Effector CD4-positive, alpha-beta T cell (primary cell): ENCODE results near the gene RBM38.
A peak's percentile ranks its signal among the peaks of the same experiment; 100 is the strongest.
"Not testable (repeated sequence)": the region's sequence is repeated elsewhere in the genome, so short reads cannot be mapped to it uniquely, and the experiment has no call there.

Experiments
- DNase-seq: peaks from one replicate; pipeline ENCODE4 v3.0.0-alpha.2; 2020

Gene RBM38

DNA sequence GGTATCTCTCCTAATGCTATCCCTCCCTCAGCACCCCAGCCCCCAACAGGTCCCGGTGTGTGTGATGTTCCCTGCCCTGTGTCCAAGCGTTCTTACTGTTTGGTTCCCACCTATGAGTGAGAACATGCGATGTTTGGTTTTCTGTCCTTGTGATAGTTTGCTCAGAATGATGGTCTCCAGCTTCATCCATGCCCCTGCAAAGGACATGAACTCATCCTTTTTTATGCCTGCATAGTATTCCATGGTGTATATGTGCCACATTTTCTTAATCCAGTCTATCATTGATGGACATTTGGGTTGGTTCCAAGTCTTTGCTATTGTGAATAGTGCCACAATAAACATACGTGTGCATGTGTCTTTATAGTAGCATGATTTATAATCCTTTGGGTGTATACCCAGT, 28.3 kb downstream of the RBM38 start:
- DNase-seq, result not testable (repeated sequence)

DNA sequence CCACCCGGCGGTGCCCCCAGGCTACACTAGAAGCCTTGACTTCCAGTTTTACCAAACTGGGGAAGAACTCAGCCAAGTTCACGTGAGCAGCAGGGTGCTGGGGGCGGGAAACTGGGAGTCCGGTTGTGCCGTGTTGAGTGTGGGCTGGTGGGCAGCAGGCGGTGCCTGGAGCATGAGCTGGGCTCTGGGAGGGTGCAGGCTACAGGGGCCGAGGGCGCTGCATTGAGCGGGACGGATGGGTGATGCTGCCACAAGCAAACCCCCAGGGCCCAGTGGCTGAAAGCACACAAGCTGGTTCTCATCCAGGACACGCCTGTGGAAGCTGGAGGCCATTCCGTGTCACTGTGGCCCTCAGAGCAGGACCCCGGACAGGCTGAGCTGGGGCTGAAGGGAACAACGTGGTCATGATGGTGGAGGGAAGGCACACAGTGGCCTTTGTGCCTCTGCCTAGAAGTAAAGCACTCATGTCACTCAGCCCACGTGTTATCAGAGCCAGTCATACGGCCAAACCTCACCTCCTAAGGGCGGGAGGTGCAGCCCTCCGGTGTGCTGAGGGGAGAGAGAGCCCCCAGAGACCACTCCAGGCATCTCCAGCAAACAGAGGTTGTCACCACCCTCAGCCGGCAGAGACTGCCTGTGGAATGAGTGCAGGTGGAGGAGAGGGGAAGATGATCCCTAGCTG, 29.5 kb downstream of the RBM38 start:
- no peak for DNase-seq

DNA sequence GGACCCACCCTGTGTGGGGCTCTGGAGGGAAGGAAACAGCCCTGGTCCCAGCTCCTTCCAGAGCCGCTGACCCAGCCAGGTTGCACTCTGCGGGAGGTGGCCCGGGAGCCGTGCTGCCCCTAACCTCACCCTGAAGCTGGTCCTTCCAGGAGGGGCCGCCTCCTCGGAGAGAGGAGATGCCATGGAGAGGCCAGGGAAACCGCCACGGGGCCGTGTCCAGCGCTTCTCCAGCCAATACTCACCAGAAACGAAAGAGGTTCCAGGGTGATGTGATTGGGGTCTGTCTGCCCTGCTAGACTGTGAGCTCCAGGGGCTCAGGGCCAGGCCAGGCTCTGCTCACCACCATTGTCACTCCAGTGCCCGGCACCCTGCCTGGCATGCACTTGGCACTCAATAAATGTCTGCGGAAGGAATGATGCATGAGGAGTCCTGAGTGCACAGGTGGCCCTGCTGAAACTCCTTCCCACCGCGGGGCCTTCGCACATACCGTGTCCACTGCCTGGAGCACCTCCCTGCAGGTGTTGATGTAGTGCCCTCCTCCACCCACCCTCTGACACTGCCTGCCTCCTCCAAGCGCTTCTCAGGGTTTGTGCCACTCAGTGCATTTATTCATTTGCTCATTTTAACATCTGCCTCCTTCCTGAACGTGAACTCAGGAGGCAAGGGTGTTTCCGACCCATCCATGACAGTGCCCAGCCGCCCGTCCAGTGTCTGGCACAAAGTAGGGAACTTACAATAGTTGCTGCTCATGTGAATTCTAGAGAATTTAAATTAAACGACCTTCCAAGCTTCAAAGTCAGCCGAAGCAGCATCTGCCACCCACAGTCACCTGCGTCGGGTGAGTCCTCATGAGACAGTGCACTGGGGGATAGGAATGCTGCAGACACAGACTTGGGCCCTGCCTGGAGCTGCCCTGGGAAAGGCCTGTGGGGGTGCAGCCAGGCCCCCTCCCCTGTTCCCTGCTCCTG, 30.3 kb downstream of the RBM38 start:
- DNase-seq, result no peak

DNA sequence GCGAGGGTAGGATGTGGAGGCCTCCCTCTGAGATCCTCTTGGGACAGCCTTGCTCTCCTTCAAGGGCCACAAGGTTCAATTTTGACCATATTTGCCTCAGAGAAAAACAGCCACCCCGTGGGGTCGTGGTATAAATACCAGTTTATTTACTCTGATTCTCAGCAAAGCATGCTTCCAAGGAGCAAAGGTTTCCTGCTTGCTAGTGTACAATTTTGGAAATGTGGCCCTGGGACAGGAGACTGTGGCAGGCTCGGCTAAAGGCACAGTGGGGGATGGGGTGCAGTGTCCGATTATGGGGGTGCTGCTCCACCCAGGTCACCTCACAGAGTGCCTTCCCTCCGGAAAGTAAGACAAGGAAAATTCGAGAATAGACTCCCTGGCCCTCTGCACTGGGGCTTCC, 31.1 kb downstream of the RBM38 start:
- DNase-seq, result no peak

DNA sequence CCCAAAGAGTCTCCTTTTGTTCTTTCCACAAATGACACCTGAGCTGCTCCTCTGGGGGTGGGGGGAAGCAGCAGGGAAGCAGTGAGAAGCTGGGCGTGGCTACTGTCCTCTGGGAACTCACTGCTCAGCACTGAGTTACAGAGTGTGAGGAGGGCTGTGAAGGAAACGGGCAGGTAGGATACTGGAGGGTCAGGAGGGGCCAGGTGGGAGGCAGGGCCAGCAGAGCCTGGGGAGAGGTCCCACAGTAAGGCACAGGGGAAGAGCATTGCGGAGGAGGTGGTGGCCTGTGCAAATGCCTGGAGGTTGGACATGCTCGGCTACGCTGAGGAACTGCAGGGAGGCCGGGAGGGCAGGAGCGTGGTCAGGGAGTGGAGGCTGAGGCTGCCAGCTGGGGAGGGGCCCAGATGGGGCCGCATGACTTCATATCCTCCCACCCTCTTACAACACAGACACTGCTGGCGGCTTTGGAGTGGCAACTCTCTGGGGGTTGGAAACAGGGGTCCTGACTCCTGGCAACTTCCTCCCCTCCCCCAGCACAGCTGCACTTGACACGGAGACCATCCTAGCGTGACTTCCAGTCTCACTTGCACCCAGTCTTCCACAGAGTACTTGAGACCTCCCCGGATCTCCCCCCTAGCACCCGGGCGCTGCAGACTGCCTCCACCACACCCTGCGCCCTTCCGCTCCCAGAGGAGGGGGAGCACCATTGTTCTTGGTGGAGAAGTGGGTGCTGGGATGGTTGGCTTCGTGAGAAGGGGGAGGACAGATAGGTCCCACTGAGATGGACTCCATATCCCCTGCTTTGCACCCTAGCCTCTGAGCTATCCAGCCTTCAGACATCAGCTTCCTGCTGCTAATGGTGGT, 34.2 kb downstream of the RBM38 start:
- DNase-seq, result no peak

DNA sequence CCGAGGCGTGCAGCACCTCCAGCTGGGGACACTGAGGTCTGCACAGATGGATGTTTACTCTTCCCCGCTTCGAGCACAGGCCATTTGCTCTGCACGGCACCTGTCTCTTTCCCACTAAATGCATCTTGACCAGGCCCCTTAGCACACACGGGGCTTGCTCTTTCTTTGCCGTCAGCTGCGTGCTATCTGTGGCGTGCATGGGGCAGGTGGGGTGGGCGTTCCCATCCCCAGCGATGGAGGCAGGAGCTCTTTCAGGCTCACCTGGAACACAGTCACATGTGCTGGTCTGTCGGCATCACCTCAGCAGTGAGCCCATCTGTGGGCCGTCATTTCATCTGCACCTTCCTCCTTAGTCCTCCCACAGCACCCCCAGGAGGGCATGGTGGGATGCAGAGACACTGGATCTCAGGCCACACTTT, 35.1 kb downstream of the RBM38 start:
- DNase-seq, result no peak

DNA sequence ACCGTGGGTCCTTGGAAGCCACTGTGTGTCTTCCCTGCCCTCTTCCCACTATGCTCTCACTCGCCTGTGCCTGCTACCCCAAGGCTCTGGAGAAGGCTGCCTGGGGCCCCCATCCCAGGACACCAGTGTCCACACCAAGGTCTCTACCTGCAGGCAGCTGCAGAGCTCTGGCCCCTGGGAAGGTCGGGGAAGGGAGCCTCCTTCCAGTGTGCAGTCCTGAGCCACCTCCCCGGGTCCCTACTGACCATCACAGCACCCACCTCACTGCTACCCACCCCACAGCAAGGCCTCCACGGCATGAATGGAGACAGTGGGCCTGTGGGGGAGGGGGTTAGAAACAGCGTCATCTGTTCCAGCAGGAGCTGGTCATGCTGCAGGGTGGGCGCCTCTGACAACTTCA, 35.6 kb downstream of the RBM38 start:
- no peak for DNase-seq

DNA sequence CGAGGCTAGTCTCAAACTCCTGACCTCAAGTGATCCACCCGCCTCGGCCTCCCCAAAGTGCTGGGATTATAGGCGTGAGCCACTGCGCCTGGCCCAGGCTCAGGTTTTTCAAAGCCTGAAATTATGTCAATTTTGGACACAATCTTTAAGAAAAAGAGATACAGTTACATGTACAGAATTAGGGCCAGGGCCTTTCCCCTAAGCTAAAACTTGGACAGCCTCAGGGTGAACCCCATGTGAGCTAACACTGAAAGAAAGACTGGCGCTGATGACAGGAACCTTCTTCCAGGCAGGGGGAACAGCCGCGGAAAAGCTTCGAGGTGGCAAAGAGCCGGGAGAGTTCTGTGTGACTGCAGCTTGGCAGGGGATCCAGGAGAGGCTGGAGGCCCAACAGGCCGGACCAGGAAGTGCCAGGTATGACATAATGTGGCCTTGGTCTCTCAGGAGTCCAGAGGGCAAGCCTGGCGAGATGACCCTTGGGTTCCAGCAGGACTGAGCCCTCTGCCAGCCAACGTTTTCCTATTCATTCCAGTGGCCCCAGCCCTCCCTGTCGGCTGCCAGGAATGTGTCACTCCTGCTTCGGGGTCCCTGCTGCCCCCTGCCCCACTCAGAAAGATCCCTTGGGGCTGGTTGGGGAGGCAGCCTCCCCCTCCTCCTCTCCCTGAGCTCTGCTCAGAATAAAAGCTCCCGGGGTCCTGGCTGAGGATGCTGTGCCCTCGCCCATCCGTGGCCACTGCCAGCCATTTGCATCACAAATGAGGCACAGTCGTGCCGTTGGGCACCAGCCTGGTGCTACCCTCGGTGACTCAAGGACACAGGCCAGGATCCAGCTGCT, 37.3 kb downstream of the RBM38 start:
- DNase-seq, result no peak

DNA sequence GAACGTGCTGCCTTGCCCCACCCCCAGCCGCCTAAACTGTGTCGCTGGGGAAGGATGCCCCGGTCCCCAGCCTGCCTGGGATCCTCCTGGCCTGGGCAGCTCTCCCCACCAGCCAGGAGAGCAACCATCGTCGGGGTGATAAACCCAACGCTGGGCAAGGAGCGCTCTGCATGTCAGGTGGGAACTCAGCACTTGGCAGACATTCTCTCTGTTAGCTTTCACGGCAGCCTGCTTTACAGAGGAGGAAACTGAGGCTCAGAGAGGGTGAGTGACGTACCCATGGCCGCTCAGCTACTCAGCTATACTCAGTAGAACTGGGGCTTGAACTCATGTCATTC, 37.9 kb downstream of the RBM38 start:
- DNase-seq, result no peak

DNA sequence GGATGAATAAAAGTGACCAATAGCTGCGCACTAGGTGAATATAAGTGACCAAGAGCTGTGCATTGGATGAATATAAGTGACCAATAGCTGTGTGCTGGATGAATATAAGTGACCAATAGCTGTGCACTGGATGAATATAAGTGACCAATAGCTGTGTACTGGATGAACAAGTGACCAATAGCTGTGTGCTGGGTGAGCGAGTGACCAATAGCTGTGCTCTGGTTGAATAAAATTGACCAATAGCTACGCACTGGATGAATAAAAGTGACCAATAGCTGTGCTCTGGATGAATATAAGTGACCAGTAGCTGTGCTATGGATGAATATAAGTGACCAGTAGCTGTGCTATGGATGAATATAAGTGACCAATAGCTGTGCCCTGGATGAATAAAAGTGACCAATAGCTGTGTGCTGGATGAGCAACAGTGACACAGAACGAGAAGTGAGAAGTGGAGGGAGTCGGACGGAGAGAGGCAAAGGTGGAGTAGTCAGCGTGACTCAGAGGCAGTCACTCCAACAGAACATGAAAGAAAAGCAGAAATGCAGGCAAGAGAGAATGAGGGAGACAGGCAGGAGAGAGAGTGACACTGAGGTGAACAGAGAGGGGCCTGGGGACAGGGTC, 38.5 kb downstream of the RBM38 start:
- no peak for DNase-seq

DNA sequence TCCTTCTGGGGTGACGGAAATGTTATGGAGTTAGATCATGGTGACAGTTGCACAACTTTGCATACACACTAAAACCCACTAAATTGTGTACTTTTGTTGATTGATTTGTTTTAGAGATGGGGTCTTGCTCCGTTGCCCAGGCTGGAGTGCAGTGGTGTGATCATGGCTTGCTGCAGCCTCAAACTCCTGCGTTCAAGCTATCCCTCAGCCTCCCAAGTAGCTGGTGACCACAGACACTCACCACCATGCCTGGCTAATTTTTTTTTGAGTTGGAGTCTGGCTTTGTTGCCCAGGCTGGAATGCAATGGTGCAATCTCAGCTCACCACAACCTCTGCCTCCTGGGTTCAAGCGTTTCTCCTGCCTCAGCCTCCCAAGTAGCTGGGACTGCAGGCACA, 39.0 kb downstream of the RBM38 start:
- not testable (repeated sequence) for DNase-seq

DNA sequence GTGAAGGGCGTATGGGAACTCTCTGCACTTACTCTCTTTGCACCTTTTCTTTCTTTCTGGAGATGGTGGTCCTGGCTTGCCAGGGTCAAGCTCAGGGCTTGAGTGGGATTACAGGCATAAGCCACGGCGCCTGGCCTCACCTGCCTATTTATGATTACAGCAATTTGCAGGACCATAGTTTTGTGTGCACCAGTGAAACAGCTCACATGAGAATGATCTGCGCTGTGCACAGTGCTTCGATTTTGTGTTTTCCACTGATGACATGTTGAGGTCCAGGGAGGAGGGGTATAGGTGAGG, 40.3 kb downstream of the RBM38 start:
- DNase-seq, result no peak

DNA sequence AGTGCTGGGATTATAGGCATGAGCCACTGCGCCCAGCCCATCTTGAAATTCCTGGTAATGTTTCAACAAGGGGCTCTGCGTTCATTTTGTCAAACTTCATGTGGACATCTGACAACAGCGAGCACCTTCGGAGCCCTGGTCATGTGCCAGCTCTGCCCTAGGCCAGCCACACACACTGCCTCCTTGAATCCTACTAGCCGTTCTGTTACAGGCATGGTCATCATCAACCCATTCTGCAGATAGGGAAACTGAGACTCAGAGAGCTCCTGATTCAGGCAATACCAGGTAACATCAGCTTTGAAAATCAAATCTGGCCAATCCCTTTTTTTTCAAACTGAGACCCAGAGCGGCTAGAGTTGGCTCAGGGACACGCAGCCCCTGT, 41.3 kb downstream of the RBM38 start:
- DNase-seq, result no peak

DNA sequence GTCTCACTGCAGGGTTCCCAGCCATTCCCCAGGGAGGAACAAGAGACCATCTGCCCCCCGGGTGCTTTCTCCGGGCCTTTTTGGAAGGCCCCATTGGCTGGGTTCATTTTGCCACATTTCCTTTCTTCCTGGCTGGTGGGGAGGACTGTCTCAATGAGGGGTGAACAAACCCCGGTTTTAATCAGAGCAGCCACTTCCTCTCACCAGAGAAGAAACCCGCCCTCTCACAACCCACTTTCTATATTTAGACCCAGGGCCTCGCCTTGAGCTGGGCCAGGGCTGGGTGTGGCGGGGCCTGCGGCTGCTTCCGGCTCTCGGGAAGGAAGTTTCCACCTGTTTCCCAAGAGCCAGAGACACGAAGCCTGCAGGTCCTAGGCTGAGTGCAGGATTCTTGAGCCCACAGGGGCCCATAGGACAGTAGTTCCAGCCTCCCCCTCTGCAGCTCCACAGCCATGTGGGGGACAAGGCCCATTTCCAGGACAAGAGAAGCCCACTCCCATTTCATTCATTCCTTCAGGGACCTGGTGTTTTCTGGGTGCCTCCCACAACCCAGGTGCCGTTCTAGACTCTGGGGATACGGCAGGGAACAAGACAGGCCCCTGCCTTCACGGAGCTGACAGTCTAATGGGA, 41.8 kb downstream of the RBM38 start:
- peak; percentile 45 for DNase-seq

DNA sequence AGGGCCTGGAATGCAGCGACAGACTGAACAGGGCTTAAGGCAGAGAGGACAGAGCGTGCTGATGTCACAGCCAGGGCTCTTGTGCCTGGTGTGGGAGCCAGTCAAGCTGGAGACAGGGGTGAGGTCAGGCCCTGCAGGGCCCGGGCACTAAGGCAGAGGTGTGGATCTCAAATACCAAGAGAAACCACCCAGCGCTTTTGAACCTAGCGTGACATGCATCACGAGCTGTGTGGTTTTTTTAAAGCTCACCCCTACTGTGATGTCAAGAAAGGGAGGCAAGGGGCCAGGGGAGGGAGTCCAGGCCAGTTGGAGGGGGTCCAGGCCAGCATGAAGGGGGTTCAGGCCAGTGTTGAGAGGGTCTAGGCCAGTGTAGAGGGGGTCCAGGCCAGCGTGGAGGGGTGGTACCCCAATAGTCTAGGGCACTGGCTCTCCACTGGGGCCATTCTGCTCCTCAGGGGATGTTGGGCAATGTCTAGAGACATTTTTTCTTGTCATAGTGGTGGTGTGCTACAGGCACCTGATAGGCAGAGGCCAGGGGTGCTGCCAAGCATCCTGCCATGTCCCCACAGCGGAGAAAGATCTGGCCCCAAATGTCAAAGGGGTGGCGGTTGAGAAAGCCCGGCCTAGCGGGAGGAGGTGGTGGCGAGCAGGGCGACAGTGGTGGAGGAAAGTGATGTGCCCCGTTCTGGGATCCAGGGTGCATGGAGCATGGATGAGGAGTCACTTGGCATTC, 42.6 kb downstream of the RBM38 start:
- DNase-seq, result no peak

DNA sequence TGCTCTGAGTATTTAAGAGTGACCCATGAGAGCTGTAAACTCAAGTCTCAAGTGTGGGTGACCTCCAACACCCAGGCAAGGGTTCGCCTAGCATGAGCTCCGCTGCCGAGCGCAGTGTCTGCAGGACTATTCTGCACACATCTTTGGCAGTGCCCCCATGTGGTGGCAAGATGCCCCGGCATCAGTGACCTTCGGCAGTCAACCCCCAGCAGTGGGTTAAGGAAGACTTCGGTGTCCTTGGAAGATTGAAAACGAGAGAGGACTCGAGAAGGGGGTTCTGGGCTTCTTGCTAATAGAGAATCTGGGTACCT, 43.1 kb downstream of the RBM38 start:
- DNase-seq, result no peak

DNA sequence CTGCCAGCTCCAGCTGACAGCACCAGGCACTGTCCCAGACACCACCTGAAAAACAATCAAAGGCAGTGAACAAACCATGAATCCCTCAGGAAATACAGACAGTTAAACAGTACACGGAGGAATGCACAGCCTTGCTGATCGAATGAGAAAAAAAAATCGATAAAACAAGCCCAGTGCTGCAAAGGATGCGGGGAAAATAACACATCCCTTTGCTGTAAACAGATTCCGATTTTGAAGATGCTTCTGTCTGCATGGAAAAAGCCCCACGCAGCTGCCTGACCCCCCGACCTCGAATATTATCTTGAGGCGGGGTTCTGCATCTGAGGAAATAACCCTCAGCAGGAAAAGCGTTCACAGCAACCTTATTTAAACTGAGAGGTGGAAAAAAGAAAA, 43.9 kb downstream of the RBM38 start:
- no peak for DNase-seq

DNA sequence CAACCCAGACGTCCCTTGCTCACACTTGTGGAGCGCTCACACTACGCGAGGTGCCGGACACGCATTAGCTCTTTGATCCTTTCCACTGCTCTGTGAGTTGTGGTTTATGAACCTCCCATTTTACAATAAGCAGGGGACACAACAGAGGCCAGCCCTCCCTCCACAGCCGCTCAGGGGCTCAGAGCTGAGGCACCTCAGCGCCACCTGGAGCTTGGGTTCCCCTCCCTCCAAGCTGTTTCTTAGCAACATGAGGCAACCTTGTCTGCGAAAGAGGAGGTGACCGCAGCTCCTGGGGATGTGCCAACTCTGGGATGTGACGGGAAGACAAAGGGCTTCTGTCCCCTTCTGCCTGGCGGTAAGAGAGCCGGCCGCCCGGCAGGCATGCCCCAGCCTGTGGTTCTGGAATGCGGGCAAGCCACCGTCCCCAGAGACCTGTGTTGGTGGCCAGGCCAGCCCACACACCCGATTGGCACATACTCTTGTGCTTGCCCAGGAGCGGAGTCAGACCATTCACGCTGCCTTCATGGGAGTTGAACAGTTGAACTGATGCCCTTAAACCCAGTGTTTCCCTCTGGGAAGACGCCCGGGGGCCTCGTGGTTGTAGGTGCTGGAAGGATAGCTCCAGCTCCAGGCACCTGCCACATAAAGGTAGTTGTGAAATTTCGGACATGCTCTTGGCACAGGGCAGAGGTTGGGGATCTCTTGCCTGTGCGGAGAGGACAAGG, 44.5 kb downstream of the RBM38 start:
- peak; percentile 12 for DNase-seq

DNA sequence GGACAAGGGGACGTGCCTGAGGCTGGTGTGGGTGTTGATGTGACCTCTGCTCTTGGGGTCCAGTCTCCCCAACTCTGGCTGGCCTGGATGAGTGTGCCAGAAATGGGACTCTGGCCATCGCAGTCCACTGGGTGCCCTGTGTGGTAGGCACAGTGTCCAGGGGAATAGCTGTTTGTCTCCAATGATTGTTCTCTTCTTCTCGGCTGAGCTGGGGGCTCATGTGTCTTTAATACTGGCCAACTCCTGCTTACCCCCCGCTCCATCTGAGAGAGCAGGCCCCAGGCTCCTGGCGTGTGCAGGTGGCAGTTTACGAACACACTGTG, 45.0 kb downstream of the RBM38 start:
- no peak for DNase-seq

DNA sequence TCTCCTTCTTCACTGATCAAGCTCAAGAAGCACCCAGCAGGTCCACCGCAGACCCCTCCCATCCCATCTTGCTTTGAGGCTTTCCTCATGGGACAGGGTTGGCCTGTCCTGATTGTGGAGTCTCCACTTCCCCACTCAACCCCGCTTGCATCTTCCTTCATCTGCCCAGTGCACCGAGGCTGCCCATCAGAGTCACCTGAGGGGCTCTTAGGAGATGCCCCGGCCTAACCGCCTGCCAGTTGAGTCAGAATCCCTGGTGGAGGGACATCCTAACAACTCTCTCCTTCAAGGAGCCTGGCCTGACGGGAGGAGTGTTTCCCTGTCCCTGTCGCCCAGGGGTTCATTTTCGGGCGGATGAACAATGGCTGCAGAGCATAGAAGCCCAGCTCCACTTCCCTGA, 46.1 kb downstream of the RBM38 start:
- DNase-seq, result no peak
